Measurements from ENCODE around the gene PDLIM7.

DNA sequence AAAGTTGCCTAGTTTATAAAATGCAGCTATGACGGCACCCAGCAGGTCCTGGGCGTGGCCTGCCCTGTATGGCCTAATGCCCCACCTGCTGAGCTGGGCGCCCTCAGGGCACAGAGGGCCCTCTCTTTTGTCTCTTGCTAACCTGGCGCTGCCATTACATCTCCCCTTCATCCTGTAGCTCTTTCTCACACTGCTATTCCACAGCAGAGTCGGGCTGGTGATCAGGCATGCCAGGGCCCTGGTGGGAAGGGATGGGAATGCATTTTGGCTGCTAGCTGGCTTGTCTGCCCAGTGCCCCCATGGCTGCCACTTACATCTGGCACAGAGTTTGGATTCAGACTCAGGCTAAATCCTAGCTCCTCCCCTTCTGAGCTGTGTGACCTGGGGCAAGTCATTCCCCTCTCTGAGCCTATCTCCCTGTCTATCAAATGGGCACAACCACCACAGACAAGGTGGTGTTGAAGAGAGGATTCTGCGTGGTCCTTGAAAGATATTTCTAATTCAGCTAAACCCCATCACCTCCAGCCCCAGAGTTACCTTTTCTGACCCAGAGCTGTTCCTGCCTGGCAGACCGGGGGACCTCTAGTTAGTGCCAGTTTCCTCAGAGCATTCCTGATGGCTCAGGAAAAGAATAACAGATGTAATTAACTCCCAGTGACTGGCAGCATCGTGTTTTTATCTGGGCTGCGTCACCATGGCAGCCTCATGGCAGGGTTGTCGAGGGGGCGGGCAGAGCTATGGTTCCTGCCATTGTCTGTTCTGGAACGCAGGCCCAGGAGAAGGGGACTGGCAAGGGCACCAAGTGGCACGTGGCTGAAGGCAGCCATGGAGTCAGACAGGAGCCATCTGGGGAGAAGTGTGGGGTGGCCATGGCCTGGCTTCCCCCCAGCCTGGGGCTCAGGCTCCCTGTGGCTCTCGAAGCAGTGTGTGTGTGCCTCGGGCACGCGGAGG lies 44.4 kb downstream of the PDLIM7 start:
- no peak for TF ChIP-seq FOXM1 (IDR thresholded peaks at IDR 0.05; ENCODE audit: borderline replicate concordance)
- TF ChIP-seq SP1 (IDR thresholded peaks at IDR 0.05), result no peak
- TF ChIP-seq TARDBP (IDR thresholded peaks at IDR 0.05), result no peak
- TF ChIP-seq, protein P1, sequence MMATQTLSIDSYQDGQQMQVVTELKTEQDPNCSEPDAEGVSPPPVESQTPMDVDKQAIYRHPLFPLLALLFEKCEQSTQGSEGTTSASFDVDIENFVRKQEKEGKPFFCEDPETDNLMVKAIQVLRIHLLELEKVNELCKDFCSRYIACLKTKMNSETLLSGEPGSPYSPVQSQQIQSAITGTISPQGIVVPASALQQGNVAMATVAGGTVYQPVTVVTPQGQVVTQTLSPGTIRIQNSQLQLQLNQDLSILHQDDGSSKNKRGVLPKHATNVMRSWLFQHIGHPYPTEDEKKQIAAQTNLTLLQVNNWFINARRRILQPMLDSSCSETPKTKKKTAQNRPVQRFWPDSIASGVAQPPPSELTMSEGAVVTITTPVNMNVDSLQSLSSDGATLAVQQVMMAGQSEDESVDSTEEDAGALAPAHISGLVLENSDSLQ (IDR thresholded peaks at IDR 0.05), result no peak; the same call in 1 of the 2 replicates
- no peak for TF ChIP-seq BHLHE40 (IDR thresholded peaks at IDR 0.05; ENCODE audit: borderline replicate concordance)
- TF ChIP-seq FOXA1 (IDR thresholded peaks at IDR 0.05), result no peak

All from HEK293T (cell line).